Uterus (tissue), 4 donors: ENCODE results near the gene LYRM2. TPM values are rescaled to one million over a fixed set of nuclear protein-coding genes. Genes with fewer than 3 reads are reported as not detected.

Experiments used
- DNase-seq, 2 donors: peaks; one replicate each; pipeline ENCODE4 v3.0.0-alpha.2; 2019 to 2020
- H3K27ac ChIP-seq, 2 donors: fragments of 200-600 bp; sonication (generic); 1 replicate in 1 of 2; 2 replicates in 1 of 2; pipeline ENCODE4 v1.5.1; 2016 to 2018
- H3K27me3 ChIP-seq, 2 donors: fragments of 200-600 bp; sonication (generic); one replicate each; pipeline ENCODE4 v1.5.1; 2018 to 2019; ENCODE audit warnings: control low read depth in 1 of 2
- H3K36me3 ChIP-seq, 2 donors: fragments of 200-600 bp; sonication (generic); one replicate each; pipeline ENCODE4 v1.5.1; 2019; ENCODE audit warnings: control low read depth in 1 of 2
- H3K4me1 ChIP-seq, 2 donors: fragments of 200-600 bp; sonication (generic); one replicate each; pipeline ENCODE4 v1.5.1; 2018 to 2019; ENCODE audit warnings: control low read depth in 1 of 2
- H3K4me3 ChIP-seq, 2 donors: fragments of 200-600 bp; sonication (generic); 1 replicate in 1 of 2; 2 replicates in 1 of 2; pipeline ENCODE4 v1.5.1; 2018 to 2019; ENCODE audit warnings: mild to moderate bottlenecking in 1 of 2
- H3K9me3 ChIP-seq, 2 donors: fragments of 200-600 bp; sonication (generic); one replicate each; pipeline ENCODE4 v1.5.1; 2019; ENCODE audit warnings: control low read depth in 1 of 2
- POLR2A ChIP-seq, 2 donors: fragments of 450-650 bp; IDR thresholded peaks; one replicate each; pipeline ENCODE4 v1.6.1; 2016; ENCODE audit warnings: antibody characterized with exemption in 2 of 2, mild to moderate bottlenecking in 1 of 2, moderate library complexity in 1 of 2
- intact Hi-C: fragments of 100-400 bp; cut with DNase I; formaldehyde crosslinking; loops from one replicate; pipeline ENCODE4 v1.15.1; 2023; ENCODE audit warnings: low total_unique reads
- total RNA-seq, 4 donors: library from RNA; depleted of rRNA in 3 of 4; stranded (reverse); fragments of >200 nt in 3 of 4; gene quantifications; one replicate each; pipeline versions ENCODE4 v1.1.0 to v1.2.4, GENCODE V29; 2014 to 2023
- TF ChIP-seq, protein P1 (sequence below), 4 experiments: fragments of 200-600 bp in 2 of 4; fragments of 450-650 bp in 2 of 4; sonication (generic) in 2 of 4; IDR thresholded peaks; one replicate each; pipeline ENCODE4 v1.5.1; 2016 to 2019; ENCODE audit warnings: antibody characterized with exemption in 4 of 4, mild to moderate bottlenecking in 2 of 4, moderate library complexity in 1 of 4
- donor health status: DM: yes; HTN: yes; CAD: no.

Gene LYRM2
- total RNA-seq, 4 donors from 2014 or later: 2.3 to 35.7 (median 12.2) TPM

DNA sequence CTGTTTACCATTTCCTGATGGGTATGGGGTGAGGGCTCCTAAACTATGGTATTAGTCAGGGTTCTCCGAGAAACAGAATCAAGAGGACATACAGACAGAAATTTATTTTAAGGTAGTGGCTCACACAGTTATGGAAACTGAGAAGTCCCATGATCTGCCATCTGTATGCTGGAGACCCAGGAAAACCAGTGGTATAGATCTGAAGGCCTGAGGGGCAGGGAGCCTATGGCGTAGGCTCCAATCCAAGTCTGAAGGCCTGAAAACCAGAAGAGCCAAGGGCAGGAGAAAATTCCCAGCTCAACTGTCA, 112.0 kb downstream of the LYRM2 start:
- no peak overlapping the region for H3K27ac ChIP-seq
- no peaks in the 10 kb centered on the region for H3K27me3 ChIP-seq
- TF ChIP-seq, protein P1, sequence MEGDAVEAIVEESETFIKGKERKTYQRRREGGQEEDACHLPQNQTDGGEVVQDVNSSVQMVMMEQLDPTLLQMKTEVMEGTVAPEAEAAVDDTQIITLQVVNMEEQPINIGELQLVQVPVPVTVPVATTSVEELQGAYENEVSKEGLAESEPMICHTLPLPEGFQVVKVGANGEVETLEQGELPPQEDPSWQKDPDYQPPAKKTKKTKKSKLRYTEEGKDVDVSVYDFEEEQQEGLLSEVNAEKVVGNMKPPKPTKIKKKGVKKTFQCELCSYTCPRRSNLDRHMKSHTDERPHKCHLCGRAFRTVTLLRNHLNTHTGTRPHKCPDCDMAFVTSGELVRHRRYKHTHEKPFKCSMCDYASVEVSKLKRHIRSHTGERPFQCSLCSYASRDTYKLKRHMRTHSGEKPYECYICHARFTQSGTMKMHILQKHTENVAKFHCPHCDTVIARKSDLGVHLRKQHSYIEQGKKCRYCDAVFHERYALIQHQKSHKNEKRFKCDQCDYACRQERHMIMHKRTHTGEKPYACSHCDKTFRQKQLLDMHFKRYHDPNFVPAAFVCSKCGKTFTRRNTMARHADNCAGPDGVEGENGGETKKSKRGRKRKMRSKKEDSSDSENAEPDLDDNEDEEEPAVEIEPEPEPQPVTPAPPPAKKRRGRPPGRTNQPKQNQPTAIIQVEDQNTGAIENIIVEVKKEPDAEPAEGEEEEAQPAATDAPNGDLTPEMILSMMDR (IDR thresholded peaks at IDR 0.05): no peak
- TF ChIP-seq POLR2A (IDR thresholded peaks at IDR 0.05): no peak
- H3K9me3 ChIP-seq: no peaks in the 10 kb centered on the region
- H3K4me3 ChIP-seq: no peak overlapping the region
- intact Hi-C loops: no loop called here
- H3K4me1 ChIP-seq: no peaks in the 10 kb centered on the region
- no peaks in the 10 kb centered on the region for H3K36me3 ChIP-seq
- DNase-seq: no peak

GRCh38 chr6:89525786-89526562, 112.6 kb downstream of the LYRM2 start:
- H3K27me3 ChIP-seq: no peaks in the 10 kb centered on the region
- no peak overlapping the region for H3K27ac ChIP-seq
- intact Hi-C loops: no loop called here
- DNase-seq: no peak
- no peaks in the 10 kb centered on the region for H3K4me1 ChIP-seq
- no peaks in the 10 kb centered on the region for H3K9me3 ChIP-seq
- H3K36me3 ChIP-seq: no peaks in the 10 kb centered on the region
- no peak overlapping the region for H3K4me3 ChIP-seq
- TF ChIP-seq POLR2A (IDR thresholded peaks at IDR 0.05): no peak
- TF ChIP-seq, protein P1 (IDR thresholded peaks at IDR 0.05): no peak

DNA sequence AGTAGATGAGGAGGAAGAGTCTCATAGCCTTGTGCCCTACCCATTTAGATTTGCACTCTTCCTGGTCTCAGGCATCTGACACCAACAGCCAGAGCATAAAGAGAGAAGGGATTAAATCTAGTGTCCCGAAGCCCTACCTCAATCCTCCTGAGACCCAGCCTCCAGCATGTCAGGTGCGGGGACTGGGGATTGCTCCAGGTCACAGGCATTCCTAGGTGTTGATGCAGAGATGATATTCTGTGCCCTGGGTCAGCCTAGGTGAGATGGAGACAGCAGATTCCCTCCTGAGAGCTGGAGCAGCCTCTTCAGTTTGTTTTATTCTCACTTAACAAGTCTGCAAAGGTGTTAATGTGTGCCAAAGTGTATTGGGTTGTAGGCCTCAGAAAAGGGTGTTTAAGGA, 115.8 kb downstream of the LYRM2 start:
- no peaks in the 10 kb centered on the region for H3K4me1 ChIP-seq
- TF ChIP-seq POLR2A (IDR thresholded peaks at IDR 0.05): no peak
- TF ChIP-seq, protein P1 (IDR thresholded peaks at IDR 0.05): no peak
- no peaks in the 10 kb centered on the region for H3K27me3 ChIP-seq
- intact Hi-C loops: no loop called here
- H3K9me3 ChIP-seq: no peaks in the 10 kb centered on the region
- H3K36me3 ChIP-seq: no peaks in the 10 kb centered on the region
- H3K4me3 ChIP-seq: no peak overlapping the region
- DNase-seq: no peak
- H3K27ac ChIP-seq: no peak overlapping the region

GRCh38 chr6:89520736-89521135, 117.8 kb downstream of the LYRM2 start:
- Histone ChIP-seq H3K4me3 (no peak overlapping the region), H3K9me3 (no peaks in the 10 kb centered on the region), H3K36me3 (no peaks in the 10 kb centered on the region), H3K4me1 (no peaks in the 10 kb centered on the region), H3K27ac (no peak overlapping the region), H3K27me3 (no peaks in the 10 kb centered on the region)
- intact Hi-C loops: no loop called here
- DNase-seq: no peak
- TF ChIP-seq POLR2A (IDR thresholded peaks at IDR 0.05): no peak
- TF ChIP-seq, protein P1 (IDR thresholded peaks at IDR 0.05): no peak

DNA sequence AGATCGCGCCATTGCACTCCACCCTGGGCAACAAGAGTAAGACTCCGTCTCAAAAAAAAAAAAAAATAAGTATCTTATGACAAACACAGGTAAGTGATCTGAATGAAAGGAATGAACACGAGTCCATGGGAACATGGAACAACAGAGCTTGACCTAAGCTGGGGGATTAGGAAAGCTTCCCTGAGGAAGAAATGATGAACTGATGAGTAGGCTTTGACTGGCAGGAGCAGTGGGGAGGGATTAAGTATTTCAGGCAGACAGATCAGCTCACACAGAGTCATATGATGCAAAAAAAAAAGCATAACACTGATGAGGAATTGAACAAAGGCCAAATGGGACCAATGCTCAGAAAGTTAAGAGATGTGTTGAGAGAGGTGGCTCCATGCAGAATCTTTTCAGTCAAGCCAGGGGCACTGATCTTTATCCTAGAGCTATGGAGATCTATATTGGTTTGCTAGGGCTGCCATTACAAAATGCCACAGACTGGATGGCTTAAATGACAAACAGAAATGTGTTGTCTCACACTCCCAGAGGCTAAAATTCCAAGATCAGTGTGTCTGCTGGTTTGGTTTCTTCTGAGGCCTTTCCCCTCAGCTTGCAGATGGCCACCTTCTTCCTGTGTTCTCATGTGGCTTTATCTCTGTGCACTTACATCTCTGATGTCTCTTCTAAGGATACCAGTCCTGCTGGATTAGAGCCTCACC, 120.0 kb downstream of the LYRM2 start:
- Histone ChIP-seq H3K4me3 (no peak overlapping the region), H3K9me3 (no peaks in the 10 kb centered on the region), H3K36me3 (no peaks in the 10 kb centered on the region), H3K27ac (no peak overlapping the region), H3K4me1 (no peaks in the 10 kb centered on the region), H3K27me3 (no peaks in the 10 kb centered on the region)
- intact Hi-C loops: no loop called here
- TF ChIP-seq POLR2A (IDR thresholded peaks at IDR 0.05): no peak
- TF ChIP-seq, protein P1 (IDR thresholded peaks at IDR 0.05): no peak
- no peak for DNase-seq
